Measurements from ENCODE around the gene GLO1. TPM values are rescaled to one million over a fixed set of nuclear protein-coding genes. Genes with fewer than 3 reads are reported as not detected.
"Not testable (repeated sequence)": the region's sequence is repeated elsewhere in the genome, so short reads cannot be mapped to it uniquely, and the experiment has no call there.

Gene GLO1
- total RNA-seq, 1 donor from 2014 or later: 53.8 TPM

DNA sequence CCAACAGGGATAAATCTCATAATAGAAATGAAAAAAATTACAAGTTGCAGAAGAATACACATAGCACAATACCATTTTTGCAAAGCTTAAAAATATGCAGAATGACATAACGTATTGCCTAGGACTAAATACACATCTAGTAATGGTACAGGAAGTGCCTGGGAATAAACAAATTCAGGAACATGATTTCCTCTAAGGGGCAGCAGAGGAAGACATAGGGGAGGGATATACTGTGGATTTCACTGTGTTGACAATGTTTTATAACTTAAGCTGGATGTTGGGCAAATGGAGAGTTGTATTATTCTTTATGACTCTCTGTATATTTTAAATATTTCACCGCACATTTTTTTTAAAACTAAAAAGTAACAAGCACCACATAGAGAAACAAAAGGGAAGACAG, 5.6 kb upstream of the GLO1 start:
- no peak for DNase-seq (ENCODE audit: low spot score)

DNA sequence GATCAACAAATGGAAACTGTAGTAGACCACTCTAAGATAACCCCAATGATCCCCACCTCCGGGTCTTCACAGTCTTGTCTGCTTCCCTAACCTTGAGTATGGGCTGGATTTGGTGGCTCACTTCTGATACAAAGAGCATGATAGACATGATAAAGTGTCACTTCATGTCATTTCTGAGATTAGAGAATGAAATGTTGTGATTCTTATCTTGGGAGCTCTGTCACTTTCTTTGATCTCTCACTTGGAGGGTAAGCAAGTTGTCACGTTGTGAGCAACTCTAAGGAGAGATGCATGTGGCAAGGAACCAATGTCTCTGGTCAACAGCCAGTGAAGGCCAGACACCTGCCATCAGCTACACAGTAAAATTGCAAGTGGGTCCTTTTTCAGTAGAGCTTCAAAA, 3.0 kb upstream of the GLO1 start:
- no peak for DNase-seq (ENCODE audit: low spot score)

DNA sequence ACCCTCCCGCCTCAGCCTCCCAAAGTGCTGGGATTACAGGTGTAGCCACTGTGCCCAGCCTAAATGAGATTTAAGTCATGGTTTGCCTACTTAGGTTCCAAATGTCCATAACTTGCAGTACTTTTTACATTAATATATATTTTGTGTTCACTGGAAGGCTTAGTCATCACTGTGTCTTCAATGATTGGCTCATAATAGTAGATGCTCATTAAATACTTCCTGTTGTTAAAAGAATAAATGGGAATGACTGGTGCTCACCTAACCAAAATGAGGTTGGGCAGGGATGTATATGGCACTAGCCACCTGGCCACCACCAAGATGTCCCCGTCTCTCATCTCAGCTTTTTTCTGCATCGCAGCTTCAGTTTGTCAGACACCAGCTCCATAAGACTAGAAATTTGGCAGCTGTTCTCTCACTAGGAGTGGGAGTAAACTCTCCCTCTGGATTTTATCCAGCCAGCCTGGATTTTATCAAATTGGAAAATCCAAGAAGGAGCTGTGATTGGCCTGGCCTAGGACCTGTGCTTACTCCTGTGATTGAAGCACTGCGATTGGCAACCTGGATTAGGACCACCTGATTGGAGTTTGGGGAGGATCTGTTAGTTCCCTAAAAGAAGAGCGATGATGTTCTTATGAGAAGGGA, 1.1 kb upstream of the GLO1 start:
- no peak for DNase-seq (ENCODE audit: low spot score)

DNA sequence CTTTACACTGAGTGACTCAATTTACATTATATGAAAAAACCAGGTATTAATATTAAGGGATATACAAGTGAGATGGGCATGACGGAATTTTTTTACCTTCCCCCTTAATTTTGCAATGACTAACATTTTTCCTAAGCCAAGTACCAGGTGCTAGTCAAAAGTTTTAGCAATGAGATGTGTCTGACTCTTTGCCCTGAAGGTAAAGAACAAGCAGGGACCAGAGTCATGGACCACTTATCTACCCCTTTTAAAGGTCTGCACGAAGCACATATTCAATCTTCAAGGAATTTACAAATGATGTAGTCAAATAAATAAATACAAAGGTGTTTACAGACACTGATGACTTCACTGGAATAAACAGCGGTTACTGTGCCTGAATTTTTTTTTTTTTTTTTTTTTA, 1.4 kb downstream of the GLO1 start:
- DNase-seq (ENCODE audit: low spot score): no peak

DNA sequence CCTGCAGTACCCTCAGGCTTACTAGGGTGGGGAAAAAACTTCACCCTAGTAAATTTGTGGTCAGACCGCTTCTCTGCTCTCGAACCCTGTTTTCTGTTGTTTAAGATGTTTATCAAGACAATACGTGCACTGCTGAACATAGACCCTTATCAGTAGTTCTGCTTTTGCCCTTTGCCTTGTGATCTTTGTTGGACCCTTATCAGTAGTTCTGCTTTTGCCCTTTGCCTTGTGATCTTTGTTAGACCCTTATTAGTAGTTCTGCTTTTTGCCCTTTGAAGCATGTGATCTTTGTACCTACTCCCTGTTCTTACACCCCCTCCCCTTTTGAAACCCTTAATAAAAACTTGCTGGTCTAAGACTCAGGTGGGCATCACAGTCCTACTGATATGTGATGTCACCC, 3.2 kb downstream of the GLO1 start:
- not testable (repeated sequence) for DNase-seq (ENCODE audit: low spot score)

DNA sequence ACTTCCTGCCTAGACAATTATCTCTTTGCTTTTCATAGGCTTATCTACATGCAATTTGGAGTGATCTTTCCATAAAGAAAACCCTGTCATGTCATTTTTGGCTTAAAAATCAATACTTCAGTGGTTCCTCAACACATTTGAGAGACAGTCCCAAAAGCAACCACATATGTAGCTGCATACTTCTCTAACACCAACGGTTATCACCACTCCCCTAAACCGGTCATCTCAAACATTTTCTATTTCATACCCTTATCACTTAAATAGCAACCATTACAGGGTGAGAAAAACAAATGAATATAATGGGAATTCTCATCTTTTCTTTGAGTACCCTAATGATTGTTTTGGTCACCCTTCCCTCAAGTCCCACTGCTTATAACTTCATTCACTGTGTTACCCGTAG, 5.1 kb downstream of the GLO1 start:
- DNase-seq (ENCODE audit: low spot score): no peak

DNA sequence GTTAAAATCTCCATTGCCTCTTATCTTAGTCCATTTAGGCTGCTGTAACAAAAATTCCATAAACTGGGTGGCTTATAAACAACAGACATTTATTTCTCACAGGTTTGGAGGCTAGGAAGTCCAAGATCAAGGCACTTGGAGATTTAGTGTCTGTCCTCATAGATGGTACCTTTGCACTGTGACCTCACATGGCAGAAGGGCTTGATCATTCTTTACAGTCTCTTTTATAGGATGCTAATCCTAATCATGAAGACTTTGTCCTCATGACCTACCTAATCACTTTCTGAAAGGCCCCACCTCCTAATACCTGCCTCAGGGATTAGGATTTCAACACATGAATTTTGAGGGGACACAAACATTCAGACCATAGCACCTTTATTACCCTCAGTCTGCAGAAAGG, 6.6 kb downstream of the GLO1 start:
- no peak for DNase-seq (ENCODE audit: low spot score)

DNA sequence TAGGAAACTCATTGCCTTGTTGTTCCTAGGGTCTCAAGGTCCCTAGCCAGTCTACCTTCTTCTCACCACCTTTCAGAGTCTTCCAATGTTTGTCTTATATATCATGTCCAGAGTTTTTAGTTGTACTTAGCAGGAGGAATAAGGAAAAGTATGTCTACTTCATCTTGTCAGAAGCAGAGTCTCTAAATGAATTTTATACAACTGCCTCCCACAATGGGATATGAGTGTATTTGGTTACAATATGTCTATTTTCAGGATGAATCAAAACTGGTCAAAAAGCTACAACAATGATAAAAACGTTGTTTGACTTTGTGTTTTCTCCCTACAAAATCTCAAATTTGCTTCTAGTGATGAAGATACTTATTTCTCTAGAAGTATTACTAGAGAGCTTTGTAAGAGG, 7.0 kb downstream of the GLO1 start:
- no peak for DNase-seq (ENCODE audit: low spot score)

DNA sequence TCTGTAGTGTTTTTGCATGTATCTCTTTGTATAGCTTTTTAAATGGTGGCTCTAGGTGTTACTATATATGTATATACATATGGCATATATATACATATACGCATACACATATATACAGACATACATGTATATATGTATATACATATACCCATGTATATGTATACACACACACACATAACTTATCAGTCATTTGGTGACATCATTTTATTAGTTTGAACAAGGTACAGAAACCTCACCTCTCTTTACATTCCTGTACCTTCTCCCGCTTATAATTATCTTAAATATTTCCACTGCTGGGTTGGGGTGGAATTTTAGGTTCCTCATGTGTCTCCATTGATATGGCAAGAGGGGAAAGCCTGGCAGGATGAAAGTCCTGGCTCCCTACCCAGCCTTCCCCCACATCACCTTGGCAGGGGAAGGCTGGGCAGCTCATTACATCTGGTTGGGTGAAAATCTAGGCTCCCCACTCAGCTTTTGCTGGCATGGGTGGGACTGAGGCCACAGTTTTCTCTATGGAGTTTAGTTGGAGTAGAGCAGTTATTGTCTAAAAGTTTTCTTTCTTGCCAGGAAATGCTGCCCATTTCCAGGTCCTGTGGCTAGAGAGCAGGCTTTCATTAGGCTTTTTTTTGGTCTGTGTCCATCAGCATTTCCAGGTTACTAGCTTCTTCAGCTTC, 7.6 kb downstream of the GLO1 start:
- no peak for DNase-seq (ENCODE audit: low spot score)

DNA sequence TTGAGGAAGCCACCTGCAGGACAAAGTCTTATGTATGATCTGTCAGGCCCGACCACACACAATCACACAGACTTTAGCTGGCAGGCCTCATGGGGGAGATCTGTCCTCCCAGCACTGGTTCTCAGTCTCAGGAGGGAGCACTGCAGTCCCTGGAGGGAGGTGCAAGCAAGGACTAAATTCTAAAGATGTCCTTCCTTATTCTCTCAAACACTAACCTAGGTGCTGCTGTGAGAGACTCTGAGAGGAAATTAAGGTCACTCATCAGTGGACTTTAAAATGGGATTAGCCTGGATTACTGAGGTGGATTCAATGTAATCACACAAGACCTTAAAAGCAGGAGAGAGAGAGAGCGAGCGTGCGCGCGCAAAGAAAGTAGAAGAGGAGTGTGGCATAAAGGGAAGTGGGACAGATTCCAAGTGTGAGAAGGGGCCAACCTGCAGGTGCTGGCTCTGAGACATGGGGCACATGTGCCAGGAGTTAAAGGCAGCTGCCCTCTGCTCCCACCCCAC, 14.3 kb downstream of the GLO1 start:
- no peak for DNase-seq (ENCODE audit: low spot score)

DNA sequence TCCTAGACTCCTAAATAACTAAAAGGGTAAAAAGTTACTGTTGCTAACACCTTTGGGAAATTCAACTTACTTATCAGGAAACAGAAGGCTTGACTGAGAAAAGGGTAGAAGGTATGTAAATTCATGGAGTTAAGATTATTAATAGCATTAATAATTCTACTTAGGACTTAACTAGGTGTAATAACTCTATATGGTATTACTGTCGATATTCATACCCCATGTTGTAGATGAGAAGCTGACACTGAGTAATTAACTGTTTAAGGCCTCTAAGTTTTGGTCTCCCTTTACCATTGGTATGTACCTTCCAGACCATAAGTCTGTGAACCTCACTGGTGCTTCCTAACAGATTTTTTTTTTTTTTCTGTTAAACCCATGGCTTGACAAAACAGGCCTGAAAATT, 15.4 kb downstream of the GLO1 start:
- no peak for DNase-seq (ENCODE audit: low spot score)

DNA sequence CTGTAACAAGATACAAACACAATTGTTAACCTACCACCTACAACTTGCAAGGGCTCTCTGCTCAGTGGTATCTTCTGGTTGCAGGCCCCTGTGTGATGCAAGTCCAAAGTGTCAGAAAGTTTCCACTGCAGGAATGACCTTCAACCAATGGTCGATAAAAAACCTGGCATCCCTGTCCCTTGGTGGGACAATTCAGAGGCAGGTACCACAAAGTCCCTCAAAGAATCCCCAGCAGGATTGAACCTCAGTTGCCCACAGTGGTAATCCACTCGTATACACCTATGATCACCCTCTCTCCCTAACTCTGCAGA, 15.9 kb downstream of the GLO1 start:
- DNase-seq (ENCODE audit: low spot score): no peak

DNA sequence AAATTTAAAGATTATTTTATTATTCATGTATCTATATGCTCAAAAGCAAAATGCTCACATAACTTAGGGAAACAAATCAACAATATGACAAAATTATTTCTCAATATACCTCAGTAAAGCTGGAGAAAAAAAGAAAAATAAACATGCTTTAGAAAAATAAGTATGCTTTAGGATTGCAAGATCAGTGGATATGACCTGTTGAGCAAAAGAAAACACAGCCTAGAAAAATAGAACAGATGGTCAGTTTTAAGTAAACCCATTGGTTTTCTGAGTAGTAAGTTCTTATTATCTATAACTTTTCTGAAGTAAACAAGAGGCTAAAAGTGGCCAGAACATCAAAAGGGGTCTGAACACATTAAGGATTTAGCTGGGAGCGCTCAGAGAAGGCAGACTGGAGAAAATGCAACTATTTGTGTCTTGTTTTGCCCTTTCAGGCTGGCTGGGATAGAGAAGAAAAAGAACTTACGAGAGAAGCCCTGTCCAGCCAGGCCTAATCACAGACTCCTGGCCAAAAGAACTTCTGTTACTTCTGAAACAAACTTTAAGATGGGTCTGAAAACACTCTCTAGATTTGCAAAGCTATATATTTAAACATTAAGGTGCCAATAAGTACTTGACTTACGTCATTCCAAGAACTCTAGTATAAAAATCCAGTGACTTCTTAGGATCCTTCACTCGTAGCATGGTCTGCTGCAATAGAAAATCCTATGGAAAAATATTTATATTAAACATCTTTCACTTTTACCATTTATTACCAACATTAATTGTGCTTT, 16.5 kb downstream of the GLO1 start:
- DNase-seq (ENCODE audit: low spot score): no peak

DNA sequence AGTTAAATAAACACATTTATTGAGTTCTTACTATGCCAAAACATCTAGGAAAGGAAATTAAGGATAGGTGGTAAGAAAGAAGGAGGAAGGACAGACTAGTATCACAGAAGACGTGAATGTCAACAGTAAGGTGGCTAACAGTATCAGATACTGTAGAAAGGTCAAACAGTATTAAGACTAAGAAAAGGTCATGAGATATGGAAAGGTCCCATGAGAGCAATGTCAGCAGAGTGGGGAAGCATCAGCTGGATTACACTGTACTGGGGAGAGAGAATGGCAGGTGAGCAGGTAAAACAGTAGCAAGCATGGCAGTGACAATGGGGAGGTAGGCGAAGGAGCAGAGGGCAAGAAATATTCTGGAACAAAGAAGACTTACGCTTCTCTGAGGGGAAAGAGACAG, 18.0 kb downstream of the GLO1 start:
- DNase-seq (ENCODE audit: low spot score): no peak

DNA sequence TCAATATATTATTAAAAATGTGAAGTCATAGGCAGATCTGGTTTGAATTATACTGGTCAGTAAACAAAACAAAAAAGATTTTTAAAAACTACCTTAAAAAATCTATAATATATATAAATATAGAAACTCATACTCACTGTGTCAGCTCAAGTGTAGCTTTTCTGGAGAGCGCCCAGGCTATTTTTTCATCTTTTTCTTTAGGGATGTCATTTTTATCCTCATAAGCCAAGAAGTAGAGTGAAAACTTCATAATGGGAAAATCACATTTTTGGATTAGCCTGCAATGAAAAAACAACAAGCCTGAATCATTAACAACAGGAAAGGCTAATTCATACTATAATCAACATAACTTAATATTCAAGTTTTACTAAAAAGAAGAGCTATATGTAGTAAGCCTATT, 18.7 kb downstream of the GLO1 start:
- no peak for DNase-seq (ENCODE audit: low spot score)

DNA sequence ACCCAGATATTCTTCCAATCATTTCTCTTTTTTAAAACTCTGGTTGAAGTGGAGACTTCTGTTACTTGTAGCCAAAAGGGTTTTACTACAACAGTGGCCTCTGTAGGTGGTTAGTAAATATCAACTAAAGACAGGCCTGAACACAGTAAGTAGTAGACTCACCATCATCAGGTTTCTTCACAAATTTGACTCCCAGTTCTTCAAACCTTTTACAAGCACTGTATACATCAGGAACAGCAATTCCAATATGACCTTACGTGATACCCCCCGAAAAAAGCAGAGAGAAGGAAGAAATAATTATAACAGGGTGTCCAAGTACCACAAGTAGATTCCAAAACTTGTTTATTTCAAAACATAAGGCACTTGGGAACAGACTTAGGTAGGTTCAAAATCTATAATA, 21.1 kb downstream of the GLO1 start:
- no peak for DNase-seq (ENCODE audit: low spot score)

DNA sequence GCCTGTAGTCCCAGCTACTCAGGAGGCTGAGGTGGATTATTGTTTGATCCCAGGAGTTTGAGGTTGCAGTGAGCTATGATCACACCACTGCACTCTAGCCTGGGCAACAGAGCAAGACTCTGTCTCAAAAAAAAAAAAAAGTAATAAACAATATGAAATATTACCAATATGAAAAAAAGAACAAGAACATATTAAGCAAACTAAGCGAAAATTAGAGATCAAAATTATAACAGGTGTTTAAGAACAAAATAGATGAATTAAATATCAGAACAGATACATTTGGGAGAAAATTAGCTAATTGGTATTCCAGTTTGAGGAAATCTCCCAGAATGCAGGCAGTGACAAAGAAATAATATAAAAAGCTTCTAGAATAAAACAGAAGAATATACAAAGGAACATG, 23.3 kb downstream of the GLO1 start:
- no peak for DNase-seq (ENCODE audit: low spot score)

DNA sequence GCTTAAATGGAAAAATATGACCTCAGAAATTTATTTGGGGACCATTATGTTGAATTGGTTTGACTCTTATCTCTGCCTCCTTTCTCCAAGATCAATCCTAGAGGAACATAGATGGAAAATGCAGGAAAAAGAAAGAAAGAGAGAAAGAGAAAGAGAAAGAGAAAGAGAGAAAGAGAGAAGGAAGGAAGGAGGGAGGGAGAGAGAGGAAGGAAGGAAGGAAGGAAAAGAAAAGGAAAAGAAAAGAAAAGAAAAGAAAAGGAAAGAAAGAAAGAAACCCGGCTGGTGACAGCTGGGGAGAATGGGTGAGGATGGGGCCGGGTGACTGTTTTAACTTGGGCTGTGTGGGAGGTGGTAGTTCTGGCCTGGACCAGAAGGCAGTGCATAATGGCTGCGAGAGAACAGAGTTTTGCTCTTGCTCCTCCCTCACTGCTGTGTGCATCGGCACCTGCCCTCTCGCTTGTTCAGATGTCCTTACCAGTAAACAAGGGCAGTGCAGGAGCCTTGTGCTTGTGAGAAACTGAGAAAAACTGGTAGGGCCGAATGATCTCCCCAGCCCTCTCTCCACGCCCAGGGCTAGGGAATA, 24.7 kb downstream of the GLO1 start:
- no peak for DNase-seq (ENCODE audit: low spot score)

DNA sequence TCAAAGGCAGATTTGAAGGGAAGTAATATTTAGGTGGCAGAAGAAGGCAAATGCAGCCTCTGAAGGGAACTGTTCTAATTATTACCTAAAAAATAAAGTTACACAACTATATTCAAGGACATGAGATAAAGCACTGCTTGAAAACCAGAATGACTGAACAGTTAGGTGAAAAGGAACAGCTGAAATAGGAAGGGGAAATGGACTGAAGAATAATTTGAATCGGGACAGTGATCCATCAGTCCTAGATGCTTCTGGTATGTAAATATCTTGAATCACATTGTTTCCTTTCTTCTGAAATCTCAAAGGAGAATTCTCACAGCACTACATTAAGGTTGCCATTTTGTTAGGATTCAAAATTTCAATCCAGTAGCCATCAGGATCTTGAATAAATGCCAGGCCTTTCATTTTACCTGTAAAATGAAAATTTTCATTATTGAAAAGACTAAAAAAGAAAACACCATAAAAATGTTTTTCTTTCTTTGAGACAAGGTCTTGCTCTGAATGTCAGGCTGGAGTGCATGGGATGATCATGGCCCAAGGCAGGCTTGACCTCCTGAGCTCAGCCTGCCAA, 25.9 kb downstream of the GLO1 start:
- no peak for DNase-seq (ENCODE audit: low spot score)

DNA sequence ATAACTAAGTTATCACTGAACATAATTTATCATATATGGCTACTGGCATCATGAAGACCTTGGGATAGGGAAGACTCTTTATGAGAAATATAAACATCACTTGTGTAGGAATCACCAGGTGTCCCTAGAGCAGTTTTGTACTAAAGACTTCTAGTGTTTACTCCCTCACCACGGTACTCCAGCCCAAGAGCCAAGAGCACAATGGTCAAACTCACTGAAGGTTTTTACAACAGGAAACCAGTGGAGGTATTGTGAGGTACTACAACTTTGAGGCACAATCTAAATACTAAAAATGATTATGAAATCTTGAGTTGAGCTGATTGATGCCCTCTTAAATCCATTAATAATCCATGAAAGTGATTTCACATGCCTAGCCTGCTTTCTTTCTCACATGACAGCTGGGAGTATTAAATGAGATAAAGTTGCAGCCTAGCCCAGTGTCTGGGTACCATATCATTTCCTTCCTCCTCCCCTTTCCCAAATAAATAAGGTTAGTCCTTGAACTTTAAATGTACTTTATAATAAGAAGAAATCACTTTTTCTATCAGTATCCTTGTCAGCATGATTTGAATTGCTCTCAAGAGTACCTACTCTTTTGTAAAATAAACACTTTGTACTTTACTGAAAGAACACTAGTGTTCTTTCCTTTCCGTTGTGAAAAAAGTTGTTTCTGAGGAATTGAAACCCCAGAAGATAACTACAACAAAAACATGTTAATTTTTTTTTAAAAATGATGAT, 26.5 kb downstream of the GLO1 start:
- no peak for DNase-seq (ENCODE audit: low spot score)
